HEK293 (cell line): ENCODE measurements around the gene FBXW5.

Source experiments
- CTCF ChIA-PET: fragments of 350-600 bp; formaldehyde crosslinking; extraction: SDS; loops from one replicate; lab custom pipeline; 2021; ENCODE audit warnings: antibody characterized with exemption; lab: Yijun Ruan, JAX
- POLR2A ChIA-PET: fragments of 300-600 bp; formaldehyde crosslinking; extraction: SDS; loops from one replicate; lab custom pipeline; 2020; ENCODE audit warnings: antibody characterized with exemption, inconsistent platforms; lab: Yijun Ruan, JAX
- H3K27ac ChIP-seq: fragments of 200-500 bp; sonication (Bioruptor generic); 2 replicates; pipeline ENCODE4 v1.5.1; 2014; ENCODE audit warnings: low read depth, low read length, control low read depth, inconsistent platforms; ENCODE audit errors: extremely low read depth
- H3K36me3 ChIP-seq, 2 experiments: fragments of 200-500 bp in 1 of 2; sonication (Bioruptor generic) in 1 of 2; 1 replicate in 1 of 2; 2 replicates in 1 of 2; pipeline ENCODE4 v1.5.1; 2014 to 2017; ENCODE audit warnings: inconsistent platforms in 2 of 2, low read length in 2 of 2; ENCODE audit not compliant: control insufficient read depth in 2 of 2, insufficient read depth in 1 of 2
- H3K4me1 ChIP-seq: fragments of 200-500 bp; sonication (Bioruptor generic); 2 replicates; pipeline ENCODE4 v1.5.1; 2014; ENCODE audit warnings: mild to moderate bottlenecking, low read length, inconsistent platforms; ENCODE audit not compliant: control insufficient read depth, insufficient read depth
- H3K4me3 ChIP-seq: 2 replicates; pipeline ENCODE4 v1.5.1; 2011; ENCODE audit warnings: low read depth, mild to moderate bottlenecking, control low read depth, low read length, moderate library complexity
- H3K9me3 ChIP-seq: fragments of 200-500 bp; sonication (Bioruptor generic); 2 replicates; pipeline ENCODE4 v1.5.1; 2014; ENCODE audit warnings: low read depth, low read length, inconsistent platforms; ENCODE audit not compliant: control insufficient read depth, insufficient read depth
- ATF2 ChIP-seq: fragments of 450-650 bp; formaldehyde crosslinking; IDR thresholded peaks from 2 replicates; pipeline ENCODE4 v1.5.1; 2016; ENCODE audit warnings: missing biosample characterization, missing genetic modification characterization, low read depth
- BCL6B ChIP-seq: fragments of 450-650 bp; formaldehyde crosslinking; IDR thresholded peaks from 2 replicates; pipeline ENCODE4 v1.5.1; 2017; ENCODE audit warnings: missing biosample characterization, missing genetic modification characterization
- CTCF ChIP-seq: fragments of 450-650 bp; formaldehyde crosslinking; IDR thresholded peaks from 2 replicates; pipeline ENCODE4 v1.5.1; 2016; ENCODE audit warnings: missing biosample characterization, missing genetic modification characterization
- GLIS1 ChIP-seq: fragments of 450-650 bp; formaldehyde crosslinking; IDR thresholded peaks from 2 replicates; pipeline ENCODE4 v1.5.1; 2016; ENCODE audit warnings: missing biosample characterization, missing genetic modification characterization
- GLIS2 ChIP-seq: fragments of 450-650 bp; formaldehyde crosslinking; IDR thresholded peaks from 2 replicates; pipeline ENCODE4 v1.5.1; 2016; ENCODE audit warnings: missing biosample characterization, missing genetic modification characterization
- HOXC10 ChIP-seq: sonication (generic); formaldehyde crosslinking; IDR thresholded peaks from 2 replicates; pipeline ENCODE4 v1.8.1; 2023; ENCODE audit warnings: mild to moderate bottlenecking, missing genetic modification reagents
- KLF1 ChIP-seq: fragments of 450-650 bp; formaldehyde crosslinking; IDR thresholded peaks from 2 replicates; pipeline ENCODE4 v1.5.1; 2016; ENCODE audit warnings: missing biosample characterization, missing genetic modification characterization
- MZF1 ChIP-seq: fragments of 450-650 bp; formaldehyde crosslinking; IDR thresholded peaks from 2 replicates; pipeline ENCODE4 v1.5.1; 2017; ENCODE audit warnings: missing biosample characterization, missing genetic modification characterization, borderline replicate concordance
- YY2 ChIP-seq: fragments of 450-650 bp; formaldehyde crosslinking; IDR thresholded peaks from 2 replicates; pipeline ENCODE4 v1.5.1; 2016; ENCODE audit warnings: missing biosample characterization, missing genetic modification characterization
- ZBTB8A ChIP-seq: fragments of 450-650 bp; formaldehyde crosslinking; IDR thresholded peaks from 2 replicates; pipeline ENCODE4 v1.5.1; 2016; ENCODE audit warnings: missing biosample characterization, missing genetic modification characterization
- ZFP37 ChIP-seq: fragments of 450-650 bp; formaldehyde crosslinking; IDR thresholded peaks from 2 replicates; pipeline ENCODE4 v1.5.1; 2016; ENCODE audit warnings: missing biosample characterization, missing genetic modification characterization
- ZNF24 ChIP-seq: fragments of 450-650 bp; formaldehyde crosslinking; IDR thresholded peaks from 2 replicates; pipeline ENCODE4 v1.5.1; 2016; ENCODE audit warnings: missing biosample characterization, missing genetic modification characterization
- ZNF280C ChIP-seq: fragments of 450-650 bp; formaldehyde crosslinking; IDR thresholded peaks from 2 replicates; pipeline ENCODE4 v1.5.1; 2016; ENCODE audit warnings: missing biosample characterization, missing genetic modification characterization
- ZNF280D ChIP-seq: fragments of 450-650 bp; formaldehyde crosslinking; IDR thresholded peaks from 2 replicates; pipeline ENCODE4 v1.5.1; 2016; ENCODE audit warnings: missing biosample characterization, missing genetic modification characterization
- ZNF350 ChIP-seq: fragments of 450-650 bp; formaldehyde crosslinking; IDR thresholded peaks from 2 replicates; pipeline ENCODE4 v1.5.0; 2017; ENCODE audit warnings: missing biosample characterization, mild to moderate bottlenecking, missing genetic modification characterization
- ZNF391 ChIP-seq: fragments of 450-650 bp; formaldehyde crosslinking; IDR thresholded peaks from 2 replicates; pipeline ENCODE4 v1.5.1; 2016; ENCODE audit warnings: low read depth, missing biosample characterization, missing genetic modification characterization, borderline replicate concordance
- ZNF433 ChIP-seq: fragments of 450-650 bp; formaldehyde crosslinking; IDR thresholded peaks from 2 replicates; pipeline ENCODE4 v1.5.1; 2016; ENCODE audit warnings: missing biosample characterization, missing genetic modification characterization, low read depth
- ZNF514 ChIP-seq: fragments of 450-650 bp; formaldehyde crosslinking; IDR thresholded peaks from 2 replicates; pipeline ENCODE4 v1.5.1; 2016; ENCODE audit warnings: missing biosample characterization, missing genetic modification characterization
- ZNF560 ChIP-seq: fragments of 450-650 bp; formaldehyde crosslinking; IDR thresholded peaks from 2 replicates; pipeline ENCODE4 v1.5.1; 2017; ENCODE audit warnings: missing biosample characterization, missing genetic modification characterization, borderline replicate concordance
- ZNF654 ChIP-seq: fragments of 450-650 bp; formaldehyde crosslinking; IDR thresholded peaks from 2 replicates; pipeline ENCODE4 v1.5.1; 2016; ENCODE audit warnings: low read depth, missing biosample characterization, missing genetic modification characterization
- ZNF677 ChIP-seq: fragments of 450-650 bp; IDR thresholded peaks from 2 replicates; pipeline ENCODE4 v1.5.0; 2018; ENCODE audit warnings: missing biosample characterization, mild to moderate bottlenecking, missing genetic modification characterization, moderate library complexity
- ZNF768 ChIP-seq: fragments of 450-650 bp; formaldehyde crosslinking; IDR thresholded peaks from 2 replicates; pipeline ENCODE4 v1.5.1; 2018; ENCODE audit warnings: missing biosample characterization, mild to moderate bottlenecking, missing genetic modification characterization
- ZNF791 ChIP-seq: fragments of 450-650 bp; formaldehyde crosslinking; IDR thresholded peaks from 2 replicates; pipeline ENCODE4 v1.5.1; 2016; ENCODE audit warnings: missing biosample characterization, missing genetic modification characterization
- ZSCAN18 ChIP-seq: fragments of 450-650 bp; formaldehyde crosslinking; IDR thresholded peaks from 2 replicates; pipeline ENCODE4 v1.5.1; 2016; ENCODE audit warnings: missing biosample characterization, missing genetic modification characterization

The FBXW5 gene

GRCh38 chr9:136947955-136948510, 3.5 kb upstream of the FBXW5 start:
- H3K9me3 ChIP-seq, result no peaks in the 10 kb centered on the region
- H3K4me3 ChIP-seq, result no peak overlapping the region
- CTCF ChIA-PET, result interaction anchor here (0.6 to 5.7 kb wide), 34 partner anchors 9 to 708 kb away, joined by 3 to 119 read pairs (median 5); partner anchors contain the start of genes CLIC3, FUT7, LCN8 and NPDC1
- no peaks in the 10 kb centered on the region; the same call in 1 of the 2 replicates for H3K4me1 ChIP-seq
- H3K36me3 ChIP-seq, result peaks cover 0 to 4% of the 10 kb centered on the region in 2 experiments; a peak in 1 of 3 replicates
- POLR2A ChIA-PET, result interaction anchor here (0.6 to 4.9 kb wide), 14 partner anchors 21 to 185 kb away, joined by 3 to 24 read pairs (median 4); partner anchors contain the start of genes AJM1, MAN1B1, PAXX and PTGDS
- TF ChIP-seq ZFP37 (tag by site-specific recombination) (no peak), ZNF791 (no peak), ZNF677 (tag by site-specific recombination) (no peak), BCL6B (no peak), ZNF433 (no peak), ZNF560 (tag by site-specific recombination) (no peak), YY2 (no peak), ZNF654 (peak; percentile 36; the same call in 1 of the 2 replicates), GLIS2 (tag by site-specific recombination) (0 out of 2 replicates have a peak, but pooled peaks have one; percentile 16), ZSCAN18 (tag by site-specific recombination) (no peak), HOXC10 (no peak), MZF1 (no peak), ZNF768 (tag by site-specific recombination) (no peak), ZNF350 (no peak), KLF1 (tag by site-specific recombination) (peak; percentile 98), ATF2 (no peak), GLIS1 (tag by site-specific recombination) (no peak; the same call in 1 of the 2 replicates), ZNF24 (tag by site-specific recombination) (no peak), ZNF514 (tag by site-specific recombination) (no peak), CTCF (tag by site-specific recombination) (peak; percentile 65; the same call in 1 of the 2 replicates), ZNF391 (tag by site-specific recombination) (no peak), ZNF280C (tag by site-specific recombination) (no peak), ZNF280D (tag by site-specific recombination) (no peak), ZBTB8A (tag by site-specific recombination) (no peak)
- no peak overlapping the region for H3K27ac ChIP-seq
